ENCODE results near the gene C1orf105.

Gene C1orf105

GRCh38 chr1:172394141-172394751 lies 26.2 kb upstream of the C1orf105 start:
- peak; percentile 20 for DNase-seq (ENCODE audit: insufficient read length, low spot score)
- peak; percentile 86 for FAIRE-seq
- no peak for TF ChIP-seq POLR2AphosphoS5 (IDR thresholded peaks at IDR 0.05; ENCODE audit: low read depth, low read length)
- TF ChIP-seq TAF1 (IDR thresholded peaks at IDR 0.05; ENCODE audit: low read depth, low read length) = no peak
- TF ChIP-seq PAX5 (IDR thresholded peaks at IDR 0.05; ENCODE audit: insufficient read depth, low read length, severe bottlenecking) = no peak
- no peak for TF ChIP-seq POLR2A (IDR thresholded peaks at IDR 0.05; ENCODE audit: low read depth, low read length)
- TF ChIP-seq POU2F2 (IDR thresholded peaks at IDR 0.05; ENCODE audit: low read depth, low read length) = no peak
- TF ChIP-seq SPI1 (IDR thresholded peaks at IDR 0.05; ENCODE audit: low read depth, low read length) = no peak

GRCh38 chr1:172394811-172395210 lies 25.7 kb upstream of the C1orf105 start:
- no peak for FAIRE-seq
- TF ChIP-seq SPI1 (IDR thresholded peaks at IDR 0.05; ENCODE audit: low read depth, low read length) (no peak), TAF1 (IDR thresholded peaks at IDR 0.05; ENCODE audit: low read depth, low read length) (no peak), POU2F2 (IDR thresholded peaks at IDR 0.05; ENCODE audit: low read depth, low read length) (no peak), POLR2AphosphoS5 (IDR thresholded peaks at IDR 0.05; ENCODE audit: low read depth, low read length) (no peak), POLR2A (IDR thresholded peaks at IDR 0.05; ENCODE audit: low read depth, low read length) (no peak), PAX5 (IDR thresholded peaks at IDR 0.05; ENCODE audit: insufficient read depth, low read length, severe bottlenecking) (no peak)
- DNase-seq (ENCODE audit: insufficient read length, low spot score) = no peak

GRCh38 chr1:172395576-172395975 lies 24.9 kb upstream of the C1orf105 start:
- DNase-seq (ENCODE audit: insufficient read length, low spot score) (no peak), FAIRE-seq (no peak)
- TF ChIP-seq POLR2A (IDR thresholded peaks at IDR 0.05; ENCODE audit: low read depth, low read length) = no peak
- TF ChIP-seq TAF1 (IDR thresholded peaks at IDR 0.05; ENCODE audit: low read depth, low read length) = no peak
- no peak for TF ChIP-seq PAX5 (IDR thresholded peaks at IDR 0.05; ENCODE audit: insufficient read depth, low read length, severe bottlenecking)
- TF ChIP-seq POU2F2 (IDR thresholded peaks at IDR 0.05; ENCODE audit: low read depth, low read length) = no peak
- no peak for TF ChIP-seq POLR2AphosphoS5 (IDR thresholded peaks at IDR 0.05; ENCODE audit: low read depth, low read length)
- TF ChIP-seq SPI1 (IDR thresholded peaks at IDR 0.05; ENCODE audit: low read depth, low read length) = no peak

- FAIRE-seq = peak; percentile 83
- no peak for DNase-seq (ENCODE audit: insufficient read length, low spot score)
Observed at GRCh38 chr1:172397221-172397620, 23.3 kb upstream of the C1orf105 start.

GRCh38 chr1:172397633-172398032 lies 22.9 kb upstream of the C1orf105 start:
- TF ChIP-seq SPI1 (IDR thresholded peaks at IDR 0.05; ENCODE audit: low read depth, low read length) = no peak
- TF ChIP-seq TAF1 (IDR thresholded peaks at IDR 0.05; ENCODE audit: low read depth, low read length) = no peak
- TF ChIP-seq POLR2A (IDR thresholded peaks at IDR 0.05; ENCODE audit: low read depth, low read length) = no peak
- no peak for TF ChIP-seq PAX5 (IDR thresholded peaks at IDR 0.05; ENCODE audit: insufficient read depth, low read length, severe bottlenecking)
- TF ChIP-seq POU2F2 (IDR thresholded peaks at IDR 0.05; ENCODE audit: low read depth, low read length) = no peak
- TF ChIP-seq POLR2AphosphoS5 (IDR thresholded peaks at IDR 0.05; ENCODE audit: low read depth, low read length) = no peak
- no peak for DNase-seq (ENCODE audit: insufficient read length, low spot score)
- FAIRE-seq = no peak

More at GRCh38 chr1:172397221-172397620, 23.3 kb upstream of the C1orf105 start:
- TF ChIP-seq POLR2AphosphoS5 (IDR thresholded peaks at IDR 0.05; ENCODE audit: low read depth, low read length) (no peak), POLR2A (IDR thresholded peaks at IDR 0.05; ENCODE audit: low read depth, low read length) (no peak), POU2F2 (IDR thresholded peaks at IDR 0.05; ENCODE audit: low read depth, low read length) (no peak), TAF1 (IDR thresholded peaks at IDR 0.05; ENCODE audit: low read depth, low read length) (no peak), PAX5 (IDR thresholded peaks at IDR 0.05; ENCODE audit: insufficient read depth, low read length, severe bottlenecking) (no peak), SPI1 (IDR thresholded peaks at IDR 0.05; ENCODE audit: low read depth, low read length) (no peak)

- no peak for DNase-seq (ENCODE audit: insufficient read length, low spot score)
- FAIRE-seq = peak; percentile 71
- TF ChIP-seq POU2F2 (IDR thresholded peaks at IDR 0.05; ENCODE audit: low read depth, low read length) (no peak), PAX5 (IDR thresholded peaks at IDR 0.05; ENCODE audit: insufficient read depth, low read length, severe bottlenecking) (no peak), POLR2AphosphoS5 (IDR thresholded peaks at IDR 0.05; ENCODE audit: low read depth, low read length) (no peak), POLR2A (IDR thresholded peaks at IDR 0.05; ENCODE audit: low read depth, low read length) (no peak), TAF1 (IDR thresholded peaks at IDR 0.05; ENCODE audit: low read depth, low read length) (no peak), SPI1 (IDR thresholded peaks at IDR 0.05; ENCODE audit: low read depth, low read length) (no peak)
Observed at GRCh38 chr1:172398193-172398592, 22.3 kb upstream of the C1orf105 start.

- TF ChIP-seq POLR2A (IDR thresholded peaks at IDR 0.05; ENCODE audit: low read depth, low read length) (no peak), SPI1 (IDR thresholded peaks at IDR 0.05; ENCODE audit: low read depth, low read length) (no peak), TAF1 (IDR thresholded peaks at IDR 0.05; ENCODE audit: low read depth, low read length) (no peak), POLR2AphosphoS5 (IDR thresholded peaks at IDR 0.05; ENCODE audit: low read depth, low read length) (no peak), PAX5 (IDR thresholded peaks at IDR 0.05; ENCODE audit: insufficient read depth, low read length, severe bottlenecking) (no peak)
- peak; percentile 86 for FAIRE-seq
- DNase-seq (ENCODE audit: insufficient read length, low spot score) = no peak
Observed at GRCh38 chr1:172398970-172399755, 21.3 kb upstream of the C1orf105 start.

GRCh38 chr1:172399756-172400721 lies 20.4 kb upstream of the C1orf105 start:
- no peak for TF ChIP-seq PAX5 (IDR thresholded peaks at IDR 0.05; ENCODE audit: insufficient read depth, low read length, severe bottlenecking)
- no peak for TF ChIP-seq POLR2A (IDR thresholded peaks at IDR 0.05; ENCODE audit: low read depth, low read length)
- no peak for TF ChIP-seq TAF1 (IDR thresholded peaks at IDR 0.05; ENCODE audit: low read depth, low read length)
- TF ChIP-seq POU2F2 (IDR thresholded peaks at IDR 0.05; ENCODE audit: low read depth, low read length) = no peak
- TF ChIP-seq POLR2AphosphoS5 (IDR thresholded peaks at IDR 0.05; ENCODE audit: low read depth, low read length) = no peak
- FAIRE-seq (no peak), DNase-seq (ENCODE audit: insufficient read length, low spot score) (no peak)

Data from GM12891 (cell line).